ENCODE measurements around the gene SHB.

- no peak for TF ChIP-seq ATF6 (CRISPR knock-in tag; IDR thresholded peaks at IDR 0.05)
- TF ChIP-seq TEAD4 (CRISPR knock-in tag; IDR thresholded peaks at IDR 0.05): no peak
These were observed 13.6 kb upstream of the SHB start for GRCh38 chr9:38082446-38083287.

Data from WTC11 (cell line).